Measurements from ENCODE around the gene DPP10. TPM values are rescaled to one million over a fixed set of nuclear protein-coding genes. Genes with fewer than 3 reads are reported as not detected.
"Not testable (repeated sequence)": the region's sequence is repeated elsewhere in the genome, so short reads cannot be mapped to it uniquely, and the experiment has no call there.

The DPP10 gene
- total RNA-seq, 1 donor from 2014 or later, result not detected

DNA sequence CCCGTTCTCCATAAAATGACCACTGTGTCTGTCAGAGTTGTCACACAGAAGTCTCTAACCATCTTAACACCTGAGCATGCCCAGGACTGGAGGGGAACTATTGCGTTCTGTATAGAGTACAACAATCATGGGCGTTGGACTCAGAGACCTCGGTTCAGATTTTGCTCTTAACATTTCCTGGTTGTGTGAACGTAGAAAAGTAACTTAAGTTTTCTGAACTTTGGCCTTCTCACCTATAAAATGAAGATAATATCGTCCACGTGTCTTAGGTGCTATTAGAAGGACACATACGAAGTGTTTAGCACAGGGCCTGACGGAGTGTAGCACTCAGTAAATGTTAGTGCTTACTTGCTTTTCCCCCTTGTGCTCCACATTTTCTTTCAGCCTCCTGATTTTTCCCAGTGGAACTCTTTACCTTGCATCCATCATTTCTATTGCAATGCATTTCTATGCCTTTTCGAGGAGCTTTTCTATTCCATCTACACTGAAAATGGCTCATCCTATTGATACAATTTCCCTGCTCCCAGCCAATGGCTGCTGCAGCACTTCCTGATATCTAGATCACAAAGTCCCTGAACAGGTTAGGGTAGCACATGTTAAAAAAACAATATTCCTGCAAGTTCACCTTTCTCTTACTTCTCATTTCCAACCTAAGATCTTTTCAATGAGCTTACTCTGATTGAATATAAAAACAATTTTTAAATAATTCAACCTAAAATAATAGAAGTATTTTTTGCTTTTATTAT is 22.7 kb downstream of the DPP10 start:
- no peak for DNase-seq (ENCODE audit: low spot score)
- Mint-ChIP-seq H3K27ac (no peak overlapping the region), H3K4me3 (no peak overlapping the region), H3K36me3 (ENCODE audit: low read depth) (no peaks in the 10 kb centered on the region), H3K9me3 (no peaks in the 10 kb centered on the region), H3K27me3 (ENCODE audit: insufficient read depth) (no peaks in the 10 kb centered on the region), H3K4me1 (ENCODE audit: low read depth) (no peaks in the 10 kb centered on the region)
- intact Hi-C loops (cut with micrococcal nuclease), result no loop called here

DNA sequence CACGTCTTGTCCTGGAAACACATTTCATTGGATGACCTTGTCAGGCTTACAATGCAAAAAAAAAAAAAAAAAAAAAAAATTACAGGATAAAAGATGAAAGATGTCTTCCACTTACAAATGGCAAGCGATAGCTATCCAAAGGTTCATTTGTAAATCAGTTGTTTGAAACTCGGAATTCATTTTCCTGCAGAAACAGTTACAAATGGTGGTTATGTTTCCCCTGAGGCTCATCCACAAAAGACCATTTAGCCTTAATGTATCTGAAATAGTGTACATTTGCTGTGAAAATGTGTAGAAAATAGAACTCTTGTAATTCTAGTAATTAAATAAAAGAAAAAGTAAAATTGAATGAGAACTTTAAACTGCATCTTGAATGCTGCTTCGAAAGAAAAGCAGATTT is 25.9 kb downstream of the DPP10 start:
- Mint-ChIP-seq H3K9me3 (no peaks in the 10 kb centered on the region), H3K27me3 (ENCODE audit: insufficient read depth) (no peaks in the 10 kb centered on the region), H3K4me3 (no peak overlapping the region), H3K4me1 (ENCODE audit: low read depth) (no peaks in the 10 kb centered on the region), H3K36me3 (ENCODE audit: low read depth) (no peaks in the 10 kb centered on the region), H3K27ac (no peak overlapping the region)
- DNase-seq (ENCODE audit: low spot score), result no peak
- intact Hi-C loops (cut with micrococcal nuclease), result no loop called here

DNA sequence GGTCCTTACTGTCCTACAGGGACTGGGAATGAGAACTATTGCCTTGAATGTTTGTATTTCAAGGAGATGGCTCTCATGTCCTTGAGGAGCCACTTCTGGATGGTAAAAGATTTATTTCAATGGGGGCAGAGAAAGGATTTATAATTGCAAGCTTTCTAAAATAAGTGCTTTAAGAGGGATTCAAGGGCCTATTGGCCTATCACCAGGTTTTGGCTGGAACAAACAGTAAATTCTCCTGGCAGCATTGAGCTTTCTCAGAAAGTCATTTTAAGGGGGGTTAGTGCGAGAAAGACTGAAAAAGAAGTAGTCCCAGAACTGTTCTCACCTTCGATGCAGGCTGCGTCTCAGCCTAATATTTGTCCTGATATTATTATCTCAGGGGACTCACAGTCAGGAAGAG is 29.8 kb downstream of the DPP10 start:
- Mint-ChIP-seq H3K9me3 (no peaks in the 10 kb centered on the region), H3K4me3 (no peak overlapping the region), H3K27ac (no peak overlapping the region), H3K27me3 (ENCODE audit: insufficient read depth) (no peaks in the 10 kb centered on the region), H3K36me3 (ENCODE audit: low read depth) (no peaks in the 10 kb centered on the region), H3K4me1 (ENCODE audit: low read depth) (no peaks in the 10 kb centered on the region)
- intact Hi-C loops (cut with micrococcal nuclease), result no loop called here
- DNase-seq (ENCODE audit: low spot score), result no peak

DNA sequence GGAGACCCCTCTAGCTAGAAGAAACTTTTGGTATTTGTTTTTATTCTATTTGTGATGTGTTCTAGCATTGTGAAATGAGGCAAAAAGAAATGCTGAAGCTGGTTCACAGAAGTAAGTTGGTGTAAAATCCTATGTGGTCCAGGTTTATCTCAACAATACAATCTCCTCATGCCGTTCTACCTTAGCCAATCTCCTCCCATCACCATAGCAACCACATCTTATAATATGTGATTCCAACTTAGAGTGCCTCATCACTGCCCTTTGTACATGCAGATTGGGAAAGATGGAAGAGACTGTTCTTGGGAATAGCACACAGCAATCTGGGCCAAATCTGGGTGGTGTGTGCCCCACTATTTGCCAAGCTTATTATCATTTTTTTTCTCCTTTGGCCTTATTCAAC is 30.3 kb downstream of the DPP10 start:
- DNase-seq (ENCODE audit: low spot score), result no peak
- H3K4me1 Mint-ChIP-seq (ENCODE audit: low read depth), result no peaks in the 10 kb centered on the region
- no peaks in the 10 kb centered on the region for H3K27me3 Mint-ChIP-seq (ENCODE audit: insufficient read depth)
- no peaks in the 10 kb centered on the region for H3K36me3 Mint-ChIP-seq (ENCODE audit: low read depth)
- no peak overlapping the region for H3K4me3 Mint-ChIP-seq
- no peak overlapping the region for H3K27ac Mint-ChIP-seq
- no peaks in the 10 kb centered on the region for H3K9me3 Mint-ChIP-seq
- intact Hi-C loops (cut with micrococcal nuclease), result no loop called here

DNA sequence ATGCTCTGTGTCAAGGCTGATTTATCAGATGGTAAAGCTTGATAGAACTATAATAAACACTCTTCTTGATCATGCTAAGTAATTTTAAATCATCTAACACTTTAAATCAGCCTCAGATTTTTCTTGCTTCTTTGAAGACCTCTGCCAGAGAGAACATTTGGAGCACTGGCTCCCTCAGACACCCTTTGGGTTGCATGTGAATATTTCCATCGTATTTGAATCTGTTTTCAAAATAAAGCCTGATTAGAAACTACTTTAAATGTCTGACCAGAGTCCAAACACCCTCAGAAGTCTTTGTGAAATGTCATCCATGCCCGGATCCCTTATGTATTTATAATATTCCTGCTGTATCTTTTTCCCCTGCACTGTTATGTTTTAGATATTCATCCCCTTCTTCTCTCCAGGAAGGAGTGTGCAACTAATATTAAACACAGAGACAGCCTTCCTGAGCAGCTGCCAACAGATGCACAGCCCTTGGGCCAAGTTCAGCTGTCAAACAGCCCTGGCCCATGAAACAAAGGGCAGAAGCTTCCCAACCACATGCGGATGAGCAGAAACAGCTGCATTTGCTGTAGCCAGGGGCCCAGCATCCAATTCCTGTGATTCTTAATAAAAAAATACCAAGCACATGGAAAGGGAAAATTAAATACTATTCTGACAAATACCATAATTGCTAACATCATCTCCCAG is 46.5 kb downstream of the DPP10 start:
- Mint-ChIP-seq H3K4me3 (no peak overlapping the region), H3K4me1 (ENCODE audit: low read depth) (no peaks in the 10 kb centered on the region), H3K27ac (no peak overlapping the region), H3K36me3 (ENCODE audit: low read depth) (no peaks in the 10 kb centered on the region), H3K27me3 (ENCODE audit: insufficient read depth) (no peaks in the 10 kb centered on the region), H3K9me3 (no peaks in the 10 kb centered on the region)
- DNase-seq (ENCODE audit: low spot score), result no peak
- intact Hi-C loops (cut with micrococcal nuclease), result no loop called here

DNA sequence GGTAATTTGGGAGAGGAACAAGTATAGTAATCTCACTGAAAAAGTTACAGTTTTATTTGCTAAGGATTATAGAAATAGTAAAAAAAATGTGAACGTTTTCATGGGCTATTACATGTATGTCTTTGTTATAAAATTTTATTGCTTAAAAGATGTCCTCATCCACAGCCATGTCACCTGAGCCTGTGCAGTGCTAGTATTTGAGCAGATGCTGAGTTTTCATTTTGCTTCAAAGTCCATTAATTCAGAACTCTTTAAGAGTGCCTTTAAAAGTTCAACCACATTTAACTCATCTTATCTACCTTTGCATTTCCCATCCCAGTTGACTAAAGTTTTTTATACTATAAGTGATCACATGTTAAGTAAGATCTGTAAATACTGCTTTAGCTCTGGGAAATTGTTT is 52.6 kb downstream of the DPP10 start:
- no peaks in the 10 kb centered on the region for H3K27me3 Mint-ChIP-seq (ENCODE audit: insufficient read depth)
- no peak overlapping the region for H3K27ac Mint-ChIP-seq
- no peaks in the 10 kb centered on the region for H3K36me3 Mint-ChIP-seq (ENCODE audit: low read depth)
- H3K4me3 Mint-ChIP-seq, result no peak overlapping the region
- no peaks in the 10 kb centered on the region for H3K4me1 Mint-ChIP-seq (ENCODE audit: low read depth)
- DNase-seq (ENCODE audit: low spot score), result no peak
- no peaks in the 10 kb centered on the region for H3K9me3 Mint-ChIP-seq
- intact Hi-C loops (cut with micrococcal nuclease), result no loop called here

DNA sequence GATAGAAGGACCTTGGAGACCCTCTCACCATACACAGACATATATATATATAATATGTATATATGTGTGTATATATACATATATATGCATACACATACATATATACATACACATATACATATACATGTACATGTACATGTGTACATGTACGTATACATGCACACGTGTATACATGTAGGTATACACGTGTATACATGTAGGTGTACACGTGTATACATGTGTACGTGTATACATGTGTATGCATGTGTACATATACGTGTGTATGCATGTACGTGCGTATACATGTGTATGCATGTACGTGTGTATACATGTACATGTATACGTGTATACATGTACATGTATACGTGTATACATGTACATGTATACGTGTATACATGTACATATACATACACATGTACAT is 54.5 kb downstream of the DPP10 start:
- no peaks in the 10 kb centered on the region for H3K36me3 Mint-ChIP-seq (ENCODE audit: low read depth)
- DNase-seq (ENCODE audit: low spot score), result no peak

DNA sequence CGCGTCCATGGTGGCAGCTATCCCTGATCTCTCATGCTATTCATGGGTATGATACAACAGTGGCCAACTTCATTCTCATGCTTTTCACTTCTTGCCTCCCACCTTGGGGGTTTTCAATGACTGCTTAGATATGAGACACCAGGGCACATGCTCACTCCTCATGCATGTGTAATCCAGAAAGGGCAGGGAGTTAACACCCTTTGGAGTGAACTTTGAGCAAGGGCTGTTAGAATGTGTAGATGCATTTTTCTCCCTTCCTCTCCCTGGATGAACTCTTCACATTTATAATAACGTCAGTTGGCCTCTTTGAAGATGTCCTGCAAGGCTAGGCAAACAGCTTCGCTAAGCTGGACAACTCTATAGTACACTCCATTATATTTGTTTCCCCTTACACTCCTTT is 56.7 kb downstream of the DPP10 start:
- no peaks in the 10 kb centered on the region for H3K36me3 Mint-ChIP-seq (ENCODE audit: low read depth)
- DNase-seq (ENCODE audit: low spot score), result no peak
- H3K27ac Mint-ChIP-seq, result no peak overlapping the region
- H3K4me3 Mint-ChIP-seq, result no peak overlapping the region
- H3K27me3 Mint-ChIP-seq (ENCODE audit: insufficient read depth), result no peaks in the 10 kb centered on the region
- no peaks in the 10 kb centered on the region for H3K9me3 Mint-ChIP-seq
- intact Hi-C loops (cut with micrococcal nuclease), result no loop called here
- H3K4me1 Mint-ChIP-seq (ENCODE audit: low read depth), result no peaks in the 10 kb centered on the region

More for the DNA sequence above, 54.5 kb downstream of the DPP10 start:
- intact Hi-C loops (cut with micrococcal nuclease), result no loop called here
- Mint-ChIP-seq H3K4me3 (no peak overlapping the region), H3K27ac (no peak overlapping the region), H3K27me3 (ENCODE audit: insufficient read depth) (no peaks in the 10 kb centered on the region), H3K4me1 (ENCODE audit: low read depth) (no peaks in the 10 kb centered on the region), H3K9me3 (no peaks in the 10 kb centered on the region)

DNA sequence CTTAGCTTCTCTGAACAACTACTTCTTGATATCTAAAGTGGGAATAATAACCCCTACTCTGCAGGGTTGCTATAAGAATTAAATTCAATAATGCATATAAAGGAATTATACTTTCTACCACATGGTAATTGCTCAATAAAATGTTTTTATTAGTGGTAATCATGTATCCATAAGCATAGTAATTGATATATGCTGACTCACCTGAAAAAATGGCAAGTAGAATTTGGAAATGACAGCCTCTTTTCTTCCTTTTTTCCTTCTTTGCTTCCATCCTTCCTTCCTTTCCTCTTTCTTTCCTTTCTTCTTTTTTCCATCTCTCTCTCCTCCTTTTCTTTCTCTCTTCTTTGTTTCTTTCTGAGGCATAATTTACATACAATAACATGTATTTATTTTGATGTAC is 65.3 kb downstream of the DPP10 start:
- H3K27ac Mint-ChIP-seq, result no peak overlapping the region

DNA sequence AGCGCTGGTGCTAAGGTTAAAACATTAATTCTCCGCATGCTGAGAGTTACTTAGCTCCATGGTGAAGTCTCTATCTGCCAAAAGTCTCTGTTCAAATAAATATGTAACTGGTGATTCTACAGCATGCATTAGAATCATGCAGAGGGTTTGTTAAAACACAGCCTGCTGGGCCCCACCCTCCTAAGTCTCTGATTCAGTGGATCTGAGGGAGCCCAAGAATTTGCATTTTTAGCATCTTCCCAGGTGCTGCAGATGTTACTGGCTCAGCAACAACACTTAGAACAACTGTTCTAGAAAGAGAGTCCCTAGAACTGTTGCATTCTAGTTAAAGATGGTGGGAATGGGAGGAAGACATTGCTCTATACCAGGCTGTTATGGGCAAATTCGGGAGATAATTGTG is 73.4 kb downstream of the DPP10 start:
- intact Hi-C loops (cut with micrococcal nuclease), result no loop called here
- H3K36me3 Mint-ChIP-seq (ENCODE audit: low read depth), result no peaks in the 10 kb centered on the region
- H3K4me3 Mint-ChIP-seq, result no peak overlapping the region
- peaks cover 2% of the 10 kb centered on the region for H3K27me3 Mint-ChIP-seq (ENCODE audit: insufficient read depth)
- no peak overlapping the region for H3K27ac Mint-ChIP-seq
- H3K4me1 Mint-ChIP-seq (ENCODE audit: low read depth), result no peaks in the 10 kb centered on the region
- H3K9me3 Mint-ChIP-seq, result no peaks in the 10 kb centered on the region
- DNase-seq (ENCODE audit: low spot score), result no peak

More for the DNA sequence above, 65.3 kb downstream of the DPP10 start:
- no peak for DNase-seq (ENCODE audit: low spot score)
- no peaks in the 10 kb centered on the region for H3K36me3 Mint-ChIP-seq (ENCODE audit: low read depth)
- no peaks in the 10 kb centered on the region for H3K27me3 Mint-ChIP-seq (ENCODE audit: insufficient read depth)
- no peaks in the 10 kb centered on the region for H3K4me1 Mint-ChIP-seq (ENCODE audit: low read depth)
- intact Hi-C loops (cut with micrococcal nuclease), result no loop called here
- H3K4me3 Mint-ChIP-seq, result no peak overlapping the region
- no peaks in the 10 kb centered on the region for H3K9me3 Mint-ChIP-seq

DNA sequence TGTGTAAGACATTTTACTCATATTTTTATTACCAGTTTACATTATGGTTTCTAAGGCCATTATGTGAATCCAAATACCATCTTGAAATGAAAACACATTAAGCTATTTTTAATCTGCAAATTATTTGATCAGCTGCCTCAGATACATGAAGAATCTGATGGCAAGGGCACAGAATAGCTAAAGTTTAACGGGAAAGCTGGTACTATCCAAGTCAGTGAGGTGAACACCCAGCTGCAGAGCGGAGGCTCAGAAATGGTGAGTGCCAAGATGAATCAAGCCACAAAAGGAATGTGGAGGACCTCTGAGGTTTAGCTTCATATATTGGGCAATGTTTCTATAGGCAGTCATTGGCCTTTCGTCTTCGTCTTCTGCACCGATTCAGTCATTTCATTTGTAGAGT is 75.1 kb downstream of the DPP10 start:
- Mint-ChIP-seq H3K36me3 (ENCODE audit: low read depth) (no peaks in the 10 kb centered on the region), H3K4me3 (no peak overlapping the region), H3K9me3 (no peaks in the 10 kb centered on the region), H3K27ac (no peak overlapping the region), H3K27me3 (ENCODE audit: insufficient read depth) (peaks cover 2% of the 10 kb centered on the region), H3K4me1 (ENCODE audit: low read depth) (no peaks in the 10 kb centered on the region)
- DNase-seq (ENCODE audit: low spot score), result no peak
- intact Hi-C loops (cut with micrococcal nuclease), result no loop called here

DNA sequence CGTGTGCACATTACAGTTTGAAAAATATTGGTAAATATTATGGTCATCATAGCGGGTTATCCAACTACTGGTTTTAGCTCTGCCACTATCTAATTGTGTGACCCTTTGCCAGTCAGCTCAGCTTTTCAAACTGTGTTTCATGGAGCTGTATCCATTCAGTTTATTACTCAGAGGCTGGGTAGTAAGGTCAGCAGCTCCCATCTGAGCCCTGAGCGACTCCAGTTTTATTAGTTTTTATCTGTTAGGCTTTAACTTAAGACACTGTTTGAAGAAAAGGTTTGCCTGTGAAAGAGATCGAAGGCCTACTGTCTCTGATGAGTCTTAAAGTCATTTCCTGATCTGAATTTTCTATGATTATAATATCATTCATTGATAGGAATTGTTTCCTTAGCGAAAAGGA is 76.3 kb downstream of the DPP10 start:
- Mint-ChIP-seq H3K9me3 (no peaks in the 10 kb centered on the region), H3K36me3 (ENCODE audit: low read depth) (no peaks in the 10 kb centered on the region), H3K27ac (no peak overlapping the region), H3K4me1 (ENCODE audit: low read depth) (no peaks in the 10 kb centered on the region), H3K4me3 (no peak overlapping the region), H3K27me3 (ENCODE audit: insufficient read depth) (peaks cover 2% of the 10 kb centered on the region)
- DNase-seq (ENCODE audit: low spot score), result no peak
- intact Hi-C loops (cut with micrococcal nuclease), result no loop called here

DNA sequence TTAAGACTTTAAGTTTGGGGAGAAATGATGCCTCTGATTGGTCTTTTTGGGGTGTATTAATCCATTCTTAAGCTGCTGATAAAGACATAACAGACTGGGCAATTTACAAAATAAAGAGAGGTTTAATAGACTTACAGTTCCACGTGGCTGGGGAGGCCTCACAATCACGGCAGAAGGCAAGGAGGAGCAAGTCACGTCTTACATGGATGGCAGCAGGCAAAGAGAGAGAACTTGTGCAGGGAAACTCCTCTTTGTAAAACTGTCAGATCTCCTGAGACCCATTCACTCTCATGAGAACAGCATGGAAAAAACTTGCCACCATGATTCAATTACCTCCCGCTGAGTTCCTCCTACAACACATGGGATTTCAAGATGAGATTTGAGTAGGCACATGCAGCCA is 80.2 kb downstream of the DPP10 start:
- H3K9me3 Mint-ChIP-seq; H3K36me3 Mint-ChIP-seq (ENCODE audit: low read depth); DNase-seq (ENCODE audit: low spot score); H3K27me3 Mint-ChIP-seq (ENCODE audit: insufficient read depth); H3K4me3 Mint-ChIP-seq; intact Hi-C loops (cut with micrococcal nuclease); H3K27ac Mint-ChIP-seq; H3K4me1 Mint-ChIP-seq (ENCODE audit: low read depth): not testable (repeated sequence)

All from activated T-helper 1 cell treated with anti-CD3 and anti-CD28 coated beads, Interleukin-12 subunit alpha, Interleukin-12 subunit beta, Interleukin-2, Interleukin-4 antibody, amounts not matched to agents 30 ng/mL and 10 ng/mL and 1 ng/mL, durations not matched to agents 14 hours and 24 hours and 36 hours (primary cell).